HK-2 (cell line): Measurements from ENCODE around the gene SP140L.
A peak's percentile ranks its signal among the peaks of the same experiment; 100 is the strongest.
"Not testable (repeated sequence)": the region's sequence is repeated elsewhere in the genome, so short reads cannot be mapped to it uniquely, and the experiment has no call there.

ENCODE experiments used
- DNase-seq: peaks from one replicate; pipeline ENCODE4 v3.0.0-alpha.2; 2018; ENCODE audit not compliant: unreplicated experiment

SP140L gene

GRCh38 chr2:230362030-230362691, 35.2 kb downstream of the SP140L start:
- DNase-seq: no peak

- no peak for DNase-seq
Measured at GRCh38 chr2:230382108-230382507, 55.1 kb downstream of the SP140L start.

GRCh38 chr2:230383453-230383852, 56.5 kb downstream of the SP140L start:
- no peak for DNase-seq

GRCh38 chr2:230384986-230385385, 58.0 kb downstream of the SP140L start:
- no peak for DNase-seq

GRCh38 chr2:230394301-230394700, 67.3 kb downstream of the SP140L start:
- DNase-seq: no peak

GRCh38 chr2:230398698-230399097, 71.7 kb downstream of the SP140L start:
- not testable (repeated sequence) for DNase-seq

GRCh38 chr2:230400041-230400440, 73.0 kb downstream of the SP140L start:
- DNase-seq: no peak

- no peak for DNase-seq
Measured at GRCh38 chr2:230400454-230400853, 73.5 kb downstream of the SP140L start.

GRCh38 chr2:230401026-230401425, 74.0 kb downstream of the SP140L start:
- DNase-seq: not testable (repeated sequence)

- DNase-seq: no peak
Measured at GRCh38 chr2:230403746-230404145, 76.8 kb downstream of the SP140L start.

- no peak for DNase-seq
Measured at GRCh38 chr2:230405824-230406223, 78.8 kb downstream of the SP140L start.

GRCh38 chr2:230408244-230408842, 81.3 kb downstream of the SP140L start:
- no peak for DNase-seq

GRCh38 chr2:230409316-230409715, 82.3 kb downstream of the SP140L start:
- DNase-seq: not testable (repeated sequence)

- no peak for DNase-seq
Measured at GRCh38 chr2:230410263-230410662, 83.3 kb downstream of the SP140L start.

- no peak for DNase-seq
Measured at GRCh38 chr2:230410861-230411569, 84.0 kb downstream of the SP140L start.

- peak; percentile 67 for DNase-seq
Measured at GRCh38 chr2:230411570-230412370, 84.8 kb downstream of the SP140L start.

- no peak for DNase-seq
Measured at GRCh38 chr2:230412371-230412711, 85.3 kb downstream of the SP140L start.

GRCh38 chr2:230412846-230413245, 85.9 kb downstream of the SP140L start:
- no peak for DNase-seq

GRCh38 chr2:230413479-230413878, 86.5 kb downstream of the SP140L start:
- DNase-seq: no peak

GRCh38 chr2:230414302-230414701, 87.3 kb downstream of the SP140L start:
- no peak for DNase-seq

GRCh38 chr2:230416061-230416721, 89.2 kb downstream of the SP140L start, which contains the start of gene SP100:
SP100 (plus strand) TSS chr2:230416201; CDS start chr2:230416297, 96 bp downstream.
- DNase-seq: peak; percentile 75

GRCh38 chr2:230417436-230417835, 90.4 kb downstream of the SP140L start:
- DNase-seq: no peak
